HepG2 (cell line): ENCODE results near the gene MTHFD2. TPM values are rescaled to one million over a fixed set of nuclear protein-coding genes. Genes with fewer than 3 reads are reported as not detected.

Experiments
- ATF7 ChIP-seq, 2 experiments: fragments of 450-650 bp in 1 of 2; sonication (generic) in 1 of 2; formaldehyde crosslinking in 1 of 2; IDR thresholded peaks; 2 replicates each; pipeline versions ENCODE4 v1.4.0 to v1.6.1; 2016 to 2020; ENCODE audit warnings: antibody characterized with exemption in 1 of 2, mild to moderate bottlenecking in 1 of 2, missing genetic modification reagents in 1 of 2
- ATRX ChIP-seq: sonication (generic); formaldehyde crosslinking; IDR thresholded peaks from 2 replicates; pipeline ENCODE4 v1.4.0; 2020; ENCODE audit warnings: missing genetic modification reagents, borderline replicate concordance
- CENPX ChIP-seq: sonication (generic); formaldehyde crosslinking; IDR thresholded peaks from 2 replicates; pipeline ENCODE4 v1.9.0; 2021; ENCODE audit warnings: mild to moderate bottlenecking, missing genetic modification reagents, moderate library complexity
- PAX8 ChIP-seq: sonication (generic); formaldehyde crosslinking; IDR thresholded peaks from 2 replicates; pipeline ENCODE4 v1.8.0; 2022; ENCODE audit warnings: mild to moderate bottlenecking, missing genetic modification reagents, borderline replicate concordance
- POLR2AphosphoS5 ChIP-seq: IDR thresholded peaks from 2 replicates; pipeline ENCODE4 v1.6.1; 2012; ENCODE audit warnings: low read depth, low read length
- TSC22D2 ChIP-seq: sonication (generic); formaldehyde crosslinking; IDR thresholded peaks from 2 replicates; pipeline ENCODE4 v1.5.1; 2020; ENCODE audit warnings: missing genetic modification reagents, mild to moderate bottlenecking, borderline replicate concordance
- ZBTB20 ChIP-seq: sonication (generic); formaldehyde crosslinking; IDR thresholded peaks from 2 replicates; pipeline ENCODE4 v1.8.1; 2023; ENCODE audit warnings: missing genetic modification reagents, low read depth, mild to moderate bottlenecking, borderline replicate concordance
- ZFYVE20 ChIP-seq: sonication (generic); formaldehyde crosslinking; IDR thresholded peaks from 2 replicates; pipeline ENCODE4 v1.8.0; 2023; ENCODE audit warnings: low read depth, mild to moderate bottlenecking, moderate library complexity, missing genetic modification reagents, borderline replicate concordance
- ZNF12 ChIP-seq: sonication (generic); formaldehyde crosslinking; IDR thresholded peaks from 2 replicates; pipeline ENCODE4 v1.5.0; 2020; ENCODE audit warnings: missing genetic modification reagents
- ZNF138 ChIP-seq: sonication (generic); formaldehyde crosslinking; IDR thresholded peaks from 2 replicates; pipeline ENCODE4 v1.5.0; 2020; ENCODE audit warnings: mild to moderate bottlenecking, low read depth, missing genetic modification reagents
- ZNF350 ChIP-seq: sonication (generic); formaldehyde crosslinking; IDR thresholded peaks from 2 replicates; pipeline ENCODE4 v1.4.0; 2020; ENCODE audit warnings: mild to moderate bottlenecking, low read depth, missing genetic modification reagents, borderline replicate concordance
- ZNF589 ChIP-seq: sonication (generic); formaldehyde crosslinking; conservative IDR thresholded peaks from 2 replicates; pipeline ENCODE4 v1.8.0; 2022; ENCODE audit warnings: mild to moderate bottlenecking, moderate library complexity, missing genetic modification reagents
- ZNF644 ChIP-seq: IDR thresholded peaks from 2 replicates; pipeline ENCODE4 v1.6.1; 2016; ENCODE audit warnings: low read depth
- ZNF775 ChIP-seq: sonication (generic); formaldehyde crosslinking; IDR thresholded peaks from 2 replicates; pipeline ENCODE4 v1.4.0; 2020; ENCODE audit warnings: missing genetic modification reagents, mild to moderate bottlenecking, moderate library complexity, borderline replicate concordance
- ZNF790 ChIP-seq: sonication (generic); formaldehyde crosslinking; IDR thresholded peaks from 2 replicates; pipeline ENCODE4 v1.8.0; 2022; ENCODE audit warnings: missing genetic modification reagents, mild to moderate bottlenecking, borderline replicate concordance
- polyA plus RNA-seq, 8 experiments: library from polyadenylated mRNA; depleted of rRNA in 3 of 8; stranded (reverse) in 7 of 8; unstranded in 1 of 8; fragments of >200 nt; fragmentation: Illumina TruSeq in 4 of 8; extraction: Trizol in 4 of 8; gene quantifications; 2 replicates each; pipeline versions ENCODE4 v1.2.1 to v1.2.3, GENCODE V29; 2011 to 2016; ENCODE audit warnings: low read depth in 4 of 8, missing spikeins in 1 of 8, mixed read lengths in 1 of 8; ENCODE audit not compliant: insufficient read depth in 1 of 8
- total RNA-seq, 5 experiments: library from RNA; depleted of rRNA; stranded (reverse); fragments of >200 nt; fragmentation: Illumina TruSeq; extraction: Trizol; gene quantifications; 2 replicates each; pipeline ENCODE4 v1.2.3, GENCODE V29; 2016; ENCODE audit warnings: low read depth in 1 of 5
- TF ChIP-seq, protein P1 (sequence below): sonication (generic); formaldehyde crosslinking; IDR thresholded peaks from 2 replicates; pipeline ENCODE4 v1.4.0; 2020; ENCODE audit warnings: missing genetic modification reagents
- TF ChIP-seq, protein P2 (sequence below): sonication (generic); formaldehyde crosslinking; IDR thresholded peaks from 2 replicates; pipeline ENCODE4 v1.5.1; 2020; ENCODE audit warnings: missing genetic modification reagents, mild to moderate bottlenecking, borderline replicate concordance
- TF ChIP-seq, protein P3 (sequence below), 2 experiments: sonication (generic) in 1 of 2; formaldehyde crosslinking in 1 of 2; IDR thresholded peaks; 2 replicates each; pipeline versions ENCODE4 v1.4.0 to v1.6.1; 2016 to 2020; ENCODE audit warnings: borderline replicate concordance in 1 of 2, low read depth in 1 of 2, mild to moderate bottlenecking in 1 of 2, missing genetic modification reagents in 1 of 2

The MTHFD2 gene
- total and polyA plus RNA-seq, 2 of the 13 experiments (the other 11 are each of a cell fraction or from before 2014, with no cell fraction given): 188 to 269 TPM

DNA sequence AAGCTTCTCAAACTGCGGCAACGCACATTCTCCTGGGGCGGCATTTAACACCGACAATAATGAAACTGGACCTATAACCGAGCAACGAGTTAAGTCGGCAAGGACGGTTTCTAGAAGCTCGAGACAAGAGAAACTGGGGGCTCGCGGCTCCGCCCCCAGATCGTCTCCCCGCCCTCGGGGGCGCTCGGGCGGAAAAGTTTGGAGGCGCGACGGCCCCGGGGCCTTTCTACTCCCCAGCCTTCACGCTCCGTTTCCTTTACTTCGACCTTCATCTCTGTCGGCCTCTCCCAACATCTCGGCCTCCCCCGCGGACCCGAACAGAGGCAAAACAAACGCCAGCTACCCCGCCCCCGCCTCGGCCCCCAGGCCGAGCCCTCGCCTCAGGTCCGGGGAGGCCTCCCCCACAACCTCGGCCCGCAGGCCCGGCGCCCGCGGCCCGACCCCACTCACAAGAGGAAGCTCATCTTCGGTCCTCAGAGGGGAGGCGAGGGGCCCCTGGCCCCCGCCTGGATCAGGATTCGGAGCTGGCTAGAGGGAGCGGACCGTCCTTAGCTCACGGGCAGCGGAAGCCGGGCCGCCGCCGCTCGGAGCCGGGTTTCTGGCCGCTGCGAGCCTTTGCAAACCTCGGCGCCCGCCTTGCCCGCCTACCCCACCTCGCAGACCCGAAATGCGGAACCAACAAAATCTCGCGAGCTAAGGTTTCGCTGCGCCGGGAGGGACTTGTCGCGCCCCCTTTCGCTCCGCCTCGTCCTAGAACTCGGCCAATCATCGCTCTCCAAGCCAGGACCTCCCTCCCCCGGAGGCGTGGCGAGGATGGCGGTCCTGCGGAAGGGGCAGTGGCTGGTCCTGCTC lies 20.0 kb upstream of the MTHFD2 start, which contains the start of gene MOB1A (continued):
- TF ChIP-seq ATRX (CRISPR knock-in tag) (no peak), TSC22D2 (CRISPR knock-in tag) (no peak), ZNF644 (0 out of 2 replicates have a peak, but pooled peaks have one; percentile 6), ZBTB20 (CRISPR knock-in tag) (peak; percentile 43; the same call in 1 of the 2 replicates), ZNF12 (CRISPR knock-in tag) (no peak), ZNF350 (CRISPR knock-in tag) (peak; percentile 79), ZNF589 (no peak), POLR2AphosphoS5 (peak; percentile 96), ZNF790 (CRISPR knock-in tag) (peak; percentile 68; the same call in 1 of the 2 replicates), CENPX (no peak), PAX8 (CRISPR knock-in tag) (no peak), ZNF138 (no peak), ATF7 (IDR thresholded peaks at IDR 0.05) (no peak), ATF7 (CRISPR knock-in tag; IDR thresholded peaks at IDR 0.05) (no peak), ZFYVE20 (CRISPR knock-in tag) (0 out of 2 replicates have a peak, but pooled peaks have one; percentile 63), ZNF775 (CRISPR knock-in tag) (no peak)
- TF ChIP-seq, protein P1, sequence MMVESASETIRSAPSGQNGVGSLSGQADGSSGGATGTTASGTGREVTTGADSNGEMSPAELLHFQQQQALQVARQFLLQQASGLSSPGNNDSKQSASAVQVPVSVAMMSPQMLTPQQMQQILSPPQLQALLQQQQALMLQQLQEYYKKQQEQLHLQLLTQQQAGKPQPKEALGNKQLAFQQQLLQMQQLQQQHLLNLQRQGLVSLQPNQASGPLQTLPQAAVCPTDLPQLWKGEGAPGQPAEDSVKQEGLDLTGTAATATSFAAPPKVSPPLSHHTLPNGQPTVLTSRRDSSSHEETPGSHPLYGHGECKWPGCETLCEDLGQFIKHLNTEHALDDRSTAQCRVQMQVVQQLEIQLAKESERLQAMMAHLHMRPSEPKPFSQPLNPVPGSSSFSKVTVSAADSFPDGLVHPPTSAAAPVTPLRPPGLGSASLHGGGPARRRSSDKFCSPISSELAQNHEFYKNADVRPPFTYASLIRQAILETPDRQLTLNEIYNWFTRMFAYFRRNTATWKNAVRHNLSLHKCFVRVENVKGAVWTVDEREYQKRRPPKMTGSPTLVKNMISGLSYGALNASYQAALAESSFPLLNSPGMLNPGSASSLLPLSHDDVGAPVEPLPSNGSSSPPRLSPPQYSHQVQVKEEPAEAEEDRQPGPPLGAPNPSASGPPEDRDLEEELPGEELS (CRISPR knock-in tag): 0 out of 2 replicates have a peak, but pooled peaks have one; percentile 9
- TF ChIP-seq, protein P2, sequence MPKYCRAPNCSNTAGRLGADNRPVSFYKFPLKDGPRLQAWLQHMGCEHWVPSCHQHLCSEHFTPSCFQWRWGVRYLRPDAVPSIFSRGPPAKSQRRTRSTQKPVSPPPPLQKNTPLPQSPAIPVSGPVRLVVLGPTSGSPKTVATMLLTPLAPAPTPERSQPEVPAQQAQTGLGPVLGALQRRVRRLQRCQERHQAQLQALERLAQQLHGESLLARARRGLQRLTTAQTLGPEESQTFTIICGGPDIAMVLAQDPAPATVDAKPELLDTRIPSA (CRISPR knock-in tag): peak; percentile 91
- TF ChIP-seq, protein P3, sequence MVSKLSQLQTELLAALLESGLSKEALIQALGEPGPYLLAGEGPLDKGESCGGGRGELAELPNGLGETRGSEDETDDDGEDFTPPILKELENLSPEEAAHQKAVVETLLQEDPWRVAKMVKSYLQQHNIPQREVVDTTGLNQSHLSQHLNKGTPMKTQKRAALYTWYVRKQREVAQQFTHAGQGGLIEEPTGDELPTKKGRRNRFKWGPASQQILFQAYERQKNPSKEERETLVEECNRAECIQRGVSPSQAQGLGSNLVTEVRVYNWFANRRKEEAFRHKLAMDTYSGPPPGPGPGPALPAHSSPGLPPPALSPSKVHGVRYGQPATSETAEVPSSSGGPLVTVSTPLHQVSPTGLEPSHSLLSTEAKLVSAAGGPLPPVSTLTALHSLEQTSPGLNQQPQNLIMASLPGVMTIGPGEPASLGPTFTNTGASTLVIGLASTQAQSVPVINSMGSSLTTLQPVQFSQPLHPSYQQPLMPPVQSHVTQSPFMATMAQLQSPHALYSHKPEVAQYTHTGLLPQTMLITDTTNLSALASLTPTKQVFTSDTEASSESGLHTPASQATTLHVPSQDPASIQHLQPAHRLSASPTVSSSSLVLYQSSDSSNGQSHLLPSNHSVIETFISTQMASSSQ (IDR thresholded peaks at IDR 0.05; ENCODE audit: low read depth): no peak
- TF ChIP-seq, protein P3 (CRISPR knock-in tag; IDR thresholded peaks at IDR 0.05; ENCODE audit: borderline replicate concordance): peak; percentile 9; the same call in 1 of the 2 replicates
